Panc1 (cell line): ENCODE results near the gene CHRND.

Experiments used
- CTCF ChIP-seq: fragments of 450-650 bp; IDR thresholded peaks from 2 replicates; pipeline ENCODE4 v1.5.1; 2017; ENCODE audit warnings: mild to moderate bottlenecking
- POLR2AphosphoS5 ChIP-seq: IDR thresholded peaks from 2 replicates; pipeline ENCODE4 v1.6.1; 2012; ENCODE audit warnings: mild to moderate bottlenecking, low read depth, low read length, moderate library complexity
- REST ChIP-seq, 2 experiments: IDR thresholded peaks; 2 replicates each; pipeline ENCODE4 v1.6.1; 2011 to 2012; ENCODE audit warnings: low read depth in 2 of 2, control low read depth in 1 of 2, low read length in 1 of 2, mild to moderate bottlenecking in 1 of 2, moderate library complexity in 1 of 2; ENCODE audit not compliant: insufficient read depth in 1 of 2

- TF ChIP-seq REST (IDR thresholded peaks at IDR 0.05; ENCODE audit: insufficient read depth in 1 of 2, low read depth in 2 of 2, low read length in 1 of 2): no peak
- no peak for TF ChIP-seq CTCF
- TF ChIP-seq POLR2AphosphoS5: no peak
These were observed 16.9 kb downstream of the CHRND start for GRCh38 chr2:232542715-232543467.
